HG03280 (cell line): ENCODE data around the gene LHPP.

ENCODE experiments used
- ATAC-seq: cut with Tn5 transposase; IDR thresholded peaks from one replicate; pipeline ENCODE4 v1.9.1; 2021; ENCODE audit warnings: mild to moderate bottlenecking, moderate library complexity; ENCODE audit not compliant: unreplicated experiment

Gene LHPP

DNA sequence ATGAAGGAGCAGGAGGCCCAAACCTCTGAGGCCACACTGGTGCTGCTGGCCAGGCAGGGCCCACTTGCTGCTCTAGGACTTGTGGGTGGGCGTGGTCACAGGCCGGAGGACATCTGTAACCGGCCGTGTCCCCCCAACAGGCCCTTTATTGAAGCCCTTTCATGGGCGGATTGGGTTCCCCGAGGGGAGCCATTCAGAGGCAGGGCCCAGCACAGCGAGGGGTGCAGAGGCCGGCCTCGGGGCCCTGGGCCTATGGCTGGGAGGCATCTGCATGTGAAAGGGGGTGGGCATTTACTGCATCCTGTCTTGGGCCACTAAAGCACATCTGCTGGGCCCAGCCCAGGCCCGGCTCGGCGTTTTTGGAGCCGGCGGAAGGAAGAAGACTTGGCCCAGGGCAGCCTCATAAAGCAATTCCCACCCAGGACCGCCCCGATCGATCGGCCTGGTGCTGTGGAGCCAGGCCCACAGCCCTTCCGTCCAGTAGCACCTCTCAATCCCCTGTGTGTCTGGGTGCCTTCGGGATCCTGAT is 8.4 kb downstream of the LHPP start:
- ATAC-seq = no peak

DNA sequence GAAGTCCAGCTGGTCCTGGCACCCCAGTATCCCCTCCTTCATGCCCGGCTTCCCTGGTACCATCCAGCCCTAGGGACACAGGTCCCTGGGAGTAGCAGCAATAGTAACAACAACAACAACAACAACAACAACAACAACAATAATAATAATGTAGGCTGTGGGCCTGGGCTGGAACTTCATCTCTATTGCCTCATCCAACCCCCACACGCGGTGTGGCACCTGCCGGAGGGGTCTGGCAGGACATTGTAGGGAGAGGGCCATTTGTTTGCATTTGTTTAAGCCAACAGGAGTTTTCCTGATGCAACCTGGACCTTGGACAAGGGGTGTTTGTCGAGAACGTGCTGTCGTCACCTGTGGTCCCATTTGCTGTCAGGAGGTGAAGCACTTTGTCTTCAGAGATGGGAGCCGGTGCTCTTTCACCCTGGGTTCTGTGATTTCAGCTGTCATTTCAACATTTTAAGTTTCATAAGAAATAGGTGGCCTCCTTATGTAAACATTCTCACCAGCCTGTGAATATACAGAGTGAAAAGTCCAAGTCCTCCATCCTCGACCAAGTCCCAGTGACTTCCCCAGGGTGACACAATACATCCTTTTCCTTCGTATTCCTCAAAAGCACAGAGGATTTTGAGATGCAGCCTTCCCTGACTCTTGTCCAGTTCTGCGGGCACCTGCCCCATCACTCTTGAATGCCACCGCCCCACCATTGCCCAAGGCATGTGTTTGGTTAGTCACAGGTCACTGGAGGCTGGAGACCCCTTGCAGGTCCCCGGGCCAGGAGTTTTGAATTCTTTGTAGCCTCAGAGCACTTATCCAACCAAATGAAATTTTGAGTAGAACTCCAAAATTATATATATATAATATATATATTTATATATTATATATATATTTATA is 9.2 kb downstream of the LHPP start:
- no peak for ATAC-seq

DNA sequence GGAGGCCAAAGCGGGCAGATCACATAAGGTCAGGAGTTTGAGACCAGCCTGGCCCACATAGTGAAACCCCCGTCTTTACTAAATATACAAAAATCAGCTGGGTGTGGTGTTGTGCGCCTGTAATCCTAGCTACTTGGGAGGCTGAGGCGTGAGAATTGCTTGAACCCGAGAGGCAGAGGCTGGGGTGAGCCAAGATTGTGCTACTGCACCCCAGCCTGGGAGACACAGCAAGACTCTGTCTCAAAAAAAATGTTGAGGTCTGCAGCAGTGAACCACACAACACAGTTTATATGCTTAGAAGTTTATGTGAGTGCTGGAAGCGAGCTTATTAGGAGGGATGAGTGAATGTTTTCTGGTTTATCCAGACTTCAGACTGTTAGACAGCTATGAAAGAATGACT is 10.4 kb downstream of the LHPP start:
- ATAC-seq = no peak

DNA sequence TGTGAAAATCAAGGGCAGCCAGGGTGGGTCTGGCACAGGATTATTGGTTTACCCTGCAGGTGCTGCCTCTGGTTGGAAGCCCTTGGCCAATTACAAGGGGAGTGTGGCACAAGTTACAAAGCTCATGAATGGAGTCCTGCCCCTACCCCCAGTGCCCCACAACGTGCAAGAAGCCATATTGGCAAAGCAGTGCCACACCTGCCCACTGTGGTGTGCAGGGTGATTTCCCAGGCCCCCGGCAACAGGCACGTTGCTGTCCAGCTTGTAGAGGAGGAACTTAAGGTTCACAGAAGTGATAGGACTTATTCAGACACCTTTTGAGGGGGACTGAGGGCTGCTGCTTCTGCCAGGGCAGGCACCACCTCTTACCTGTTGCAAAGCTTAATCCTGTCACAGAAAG is 11.4 kb downstream of the LHPP start:
- ATAC-seq = no peak

DNA sequence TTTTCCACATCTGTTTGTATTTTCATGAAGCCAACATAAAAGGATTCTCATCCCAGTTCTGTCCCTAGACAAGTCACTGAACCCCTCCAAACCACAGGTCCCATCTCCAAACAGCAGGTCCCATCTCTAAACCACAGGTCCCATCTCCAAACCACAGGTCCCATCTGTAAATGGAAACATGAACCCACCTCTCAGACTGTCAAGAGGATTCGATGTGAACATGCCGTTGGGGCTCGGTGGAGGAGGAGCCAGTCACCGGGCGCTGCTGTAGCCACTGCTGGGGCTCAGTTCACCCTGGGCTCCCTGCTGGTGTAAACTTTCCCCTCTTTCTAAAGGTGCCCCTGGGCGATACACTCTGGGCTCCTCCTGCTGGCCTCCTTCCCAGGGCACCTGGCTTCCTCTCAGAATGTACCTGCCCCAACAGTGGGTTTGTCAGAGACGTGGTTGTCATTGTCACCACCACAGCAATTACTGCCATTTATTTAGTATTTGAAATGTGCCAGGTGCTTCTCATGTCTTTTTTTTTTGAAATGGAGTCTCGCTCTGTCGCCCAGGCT is 13.0 kb downstream of the LHPP start:
- ATAC-seq = no peak

DNA sequence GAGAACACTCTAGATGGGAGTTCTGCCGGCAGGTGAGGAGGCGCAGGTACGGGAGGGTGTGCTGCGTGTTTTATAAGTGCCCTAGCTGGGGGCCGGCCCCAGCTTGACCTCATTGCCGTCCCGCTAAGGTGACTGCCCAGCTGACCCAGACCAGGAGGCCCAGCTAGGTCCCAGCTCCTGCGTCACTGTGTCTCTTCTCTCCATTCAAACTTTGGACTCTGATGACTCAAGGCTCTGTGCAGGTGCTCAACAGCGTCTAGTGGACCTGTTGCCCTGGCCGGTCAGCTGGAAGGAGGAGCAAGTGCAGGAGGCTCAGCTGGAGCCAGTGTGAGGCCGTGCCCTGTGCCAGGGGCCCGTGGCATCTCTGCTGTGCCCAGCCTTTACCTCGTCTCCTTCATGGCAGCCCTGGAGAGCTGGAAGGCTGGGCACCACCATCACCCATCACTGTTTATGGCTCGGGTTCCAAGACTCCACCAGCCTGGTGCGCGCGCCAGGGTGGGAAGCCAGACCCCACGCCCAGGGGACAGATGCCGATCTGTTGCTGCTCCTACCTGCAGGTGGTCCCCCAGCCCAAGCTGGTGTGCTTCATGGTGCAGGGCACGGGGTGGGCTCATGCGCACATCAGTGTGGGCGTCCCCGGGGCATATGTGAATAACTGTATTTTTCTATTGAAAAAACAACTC is 14.6 kb downstream of the LHPP start:
- no peak for ATAC-seq

DNA sequence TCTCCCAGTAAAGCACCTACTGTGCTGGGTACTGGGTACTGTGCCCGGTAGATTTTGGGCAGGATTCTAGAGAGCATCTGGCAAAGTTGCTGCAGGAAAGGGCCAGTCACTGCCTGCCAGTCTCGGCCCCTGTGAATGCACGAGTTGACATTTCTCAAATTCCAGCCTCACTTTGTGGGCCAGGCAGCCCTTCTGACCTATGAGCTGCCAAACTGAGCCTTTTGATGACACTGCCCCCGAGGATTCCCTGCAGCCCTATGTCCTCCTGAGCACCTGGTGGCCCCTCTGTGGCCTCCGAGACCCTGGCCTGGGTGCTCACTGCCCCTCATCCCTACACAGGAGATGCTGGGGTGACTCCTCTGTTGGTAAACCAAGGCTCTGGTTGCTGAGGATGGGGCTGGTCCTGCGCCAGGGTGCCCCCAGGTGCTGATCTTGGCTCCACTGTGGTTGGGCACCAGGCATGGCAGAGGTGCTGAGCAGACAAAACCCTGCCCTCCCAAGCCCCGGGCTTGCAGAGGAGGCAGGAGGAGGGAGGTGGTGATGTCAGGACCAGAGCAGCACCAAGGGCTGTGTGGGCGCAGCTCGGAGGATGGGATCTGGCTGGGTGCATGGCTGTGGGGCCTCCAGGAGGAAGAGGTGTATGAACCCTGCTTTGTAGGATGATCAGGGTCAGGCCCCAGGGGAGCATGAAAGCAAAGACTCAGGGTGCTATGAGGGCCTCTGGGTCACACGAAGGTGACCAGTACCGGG is 16.2 kb downstream of the LHPP start:
- no peak for ATAC-seq

DNA sequence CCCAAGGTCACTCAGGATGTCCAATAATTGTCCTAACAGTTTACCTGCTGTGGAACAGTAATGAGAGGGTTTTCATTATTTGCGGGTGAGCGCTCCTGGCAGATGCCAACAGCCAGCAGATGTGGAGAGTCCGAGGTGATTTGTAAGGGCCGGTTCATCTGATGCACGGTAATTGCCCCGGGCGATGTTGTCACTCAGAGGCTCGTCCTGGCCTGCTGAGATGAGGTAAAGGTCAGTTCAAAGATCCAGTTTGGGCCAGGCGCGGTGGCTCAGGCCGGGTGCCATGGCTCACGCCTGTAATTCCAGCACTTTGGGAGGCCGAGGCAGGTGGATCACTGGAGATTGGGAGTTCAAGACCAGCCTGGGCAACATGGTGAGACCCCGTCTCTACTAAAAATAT is 16.9 kb downstream of the LHPP start:
- no peak for ATAC-seq

DNA sequence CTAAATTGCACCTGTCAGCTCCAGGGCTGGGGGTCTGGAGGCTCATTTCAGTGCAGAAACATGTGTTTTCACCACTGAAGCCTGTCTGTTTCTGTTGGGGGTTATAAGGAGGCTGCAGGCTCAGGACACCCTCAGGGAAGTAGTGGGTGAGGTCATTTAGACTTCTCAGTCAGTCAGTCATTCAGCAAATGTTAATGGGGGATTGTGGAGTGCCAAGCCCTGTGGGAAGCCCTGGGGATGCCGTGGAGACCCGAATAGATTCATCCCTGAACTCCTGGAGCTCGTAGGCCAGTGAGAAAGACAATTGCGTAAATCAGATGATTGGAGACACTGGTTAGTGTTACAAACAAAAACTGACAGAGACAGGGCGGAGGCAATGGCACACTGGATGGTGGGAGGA is 19.2 kb downstream of the LHPP start:
- no peak for ATAC-seq

DNA sequence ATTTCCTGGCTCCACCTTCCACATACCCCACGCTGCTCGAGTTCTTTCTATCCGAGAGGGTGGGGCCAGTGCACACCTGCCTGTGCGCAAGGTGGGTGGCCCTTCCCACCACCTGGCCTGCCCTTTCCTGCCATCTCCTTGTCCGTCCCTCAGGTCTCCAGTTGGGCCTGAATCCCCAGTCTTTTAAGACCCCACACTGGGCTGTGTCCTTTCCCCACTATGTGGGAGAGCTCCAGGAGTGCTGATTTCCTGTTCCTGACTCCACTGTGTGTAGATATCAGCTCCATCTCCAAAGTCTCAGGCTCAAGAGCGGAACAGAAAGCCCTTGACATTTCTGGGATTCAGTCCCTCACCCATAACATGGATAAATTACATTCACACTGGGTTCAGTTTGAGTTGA is 20.1 kb downstream of the LHPP start:
- ATAC-seq = no peak

DNA sequence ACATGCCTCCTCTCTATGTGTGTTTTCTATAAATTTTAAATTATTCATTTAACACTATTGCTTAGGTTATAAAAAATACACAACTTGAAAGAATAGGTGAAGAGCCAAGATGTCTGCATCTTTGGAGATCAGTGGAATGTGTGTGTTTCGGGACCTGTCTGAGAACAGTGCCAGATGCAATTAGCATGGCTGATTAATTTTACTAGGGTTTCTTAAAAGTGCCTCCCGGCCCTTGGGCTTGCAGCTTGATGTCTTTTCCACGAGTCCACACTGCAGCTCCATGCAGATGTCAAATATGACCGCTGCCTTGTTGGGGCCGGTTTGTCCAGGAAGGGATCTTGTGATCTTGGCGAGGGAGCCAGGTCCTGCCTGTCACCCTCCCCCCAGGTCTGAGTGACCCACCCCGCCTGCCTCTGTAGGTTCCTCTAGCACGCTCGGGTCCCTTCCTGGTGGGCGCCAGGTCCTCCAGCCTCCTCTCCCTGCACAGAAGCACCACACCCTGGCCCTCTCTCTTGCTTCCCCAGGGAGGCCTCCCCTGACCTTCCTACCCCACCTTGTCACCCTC is 20.7 kb downstream of the LHPP start:
- no peak for ATAC-seq

DNA sequence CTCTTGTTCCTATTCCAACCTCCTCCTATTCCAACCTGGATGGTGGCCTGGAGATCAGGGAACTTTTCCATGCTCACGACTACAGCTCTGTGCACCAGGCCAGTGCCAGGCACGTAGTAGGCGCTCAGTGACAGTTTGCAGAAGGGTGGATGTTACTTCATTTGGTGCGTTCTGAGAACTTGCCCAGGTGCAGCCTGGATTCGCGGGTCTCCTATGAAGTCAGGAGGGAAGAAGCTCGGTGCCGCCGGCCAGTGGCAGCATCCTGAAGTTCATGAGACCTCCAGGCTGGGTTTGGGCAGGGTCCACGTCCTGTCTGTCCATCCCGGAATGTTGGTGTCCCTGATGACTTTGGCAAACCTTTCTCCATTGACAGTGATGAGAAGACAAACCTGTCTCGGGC is 21.3 kb downstream of the LHPP start:
- no peak for ATAC-seq

DNA sequence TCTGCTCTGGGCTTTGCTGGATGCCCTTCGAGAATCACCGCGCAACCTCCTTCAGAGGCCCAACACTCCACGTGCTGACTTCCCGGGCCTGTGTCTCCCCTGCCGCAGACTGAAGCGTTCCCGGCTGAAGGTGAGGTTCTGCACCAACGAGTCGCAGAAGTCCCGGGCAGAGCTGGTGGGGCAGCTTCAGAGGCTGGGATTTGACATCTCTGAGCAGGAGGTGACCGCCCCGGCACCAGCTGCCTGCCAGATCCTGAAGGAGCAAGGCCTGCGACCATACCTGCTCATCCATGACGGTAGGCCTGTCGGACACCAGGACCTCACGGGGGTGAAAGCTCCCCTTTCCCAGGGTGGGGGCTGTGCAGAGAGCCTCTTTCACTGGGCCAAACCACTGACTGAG is 22.4 kb downstream of the LHPP start:
- ATAC-seq = no peak

DNA sequence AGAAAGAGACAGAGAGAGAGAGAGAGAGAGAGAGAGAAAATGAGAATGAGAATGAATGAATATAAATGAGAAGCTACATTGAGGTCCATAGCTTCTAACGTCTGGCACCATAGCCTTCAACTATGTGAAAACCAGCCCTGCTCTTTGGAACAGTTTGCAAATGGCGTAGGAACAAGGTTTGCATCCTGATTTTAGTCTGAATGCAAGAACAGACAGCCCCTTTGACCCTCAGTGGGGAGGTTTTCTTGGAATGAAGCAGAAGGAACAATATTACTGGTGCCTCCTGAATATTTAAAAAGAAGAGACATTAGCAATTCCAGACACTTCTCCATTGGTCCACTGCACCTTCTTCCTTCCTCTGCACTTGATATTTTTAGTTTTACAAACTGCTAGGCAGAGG is 23.0 kb downstream of the LHPP start:
- ATAC-seq = no peak

DNA sequence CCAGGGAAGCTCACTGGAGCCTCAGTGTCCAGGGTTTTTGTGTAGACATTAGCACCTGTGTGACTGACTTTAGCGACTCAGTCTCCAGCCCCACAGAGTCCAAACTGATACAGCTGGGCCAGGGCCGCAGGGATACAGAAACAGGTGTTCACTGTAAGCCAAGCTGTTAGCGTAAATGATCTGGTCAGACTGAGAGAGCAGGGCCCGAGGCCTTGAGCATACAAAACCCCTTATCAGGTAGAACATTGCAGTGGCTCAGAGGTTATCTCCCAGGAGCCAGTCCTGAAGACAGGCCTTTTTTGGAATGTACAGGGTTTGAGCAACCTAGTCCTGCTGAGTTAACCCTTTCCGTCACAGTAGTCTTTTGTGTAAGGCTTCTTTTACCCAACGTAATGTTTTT is 25.0 kb downstream of the LHPP start:
- ATAC-seq = no peak

DNA sequence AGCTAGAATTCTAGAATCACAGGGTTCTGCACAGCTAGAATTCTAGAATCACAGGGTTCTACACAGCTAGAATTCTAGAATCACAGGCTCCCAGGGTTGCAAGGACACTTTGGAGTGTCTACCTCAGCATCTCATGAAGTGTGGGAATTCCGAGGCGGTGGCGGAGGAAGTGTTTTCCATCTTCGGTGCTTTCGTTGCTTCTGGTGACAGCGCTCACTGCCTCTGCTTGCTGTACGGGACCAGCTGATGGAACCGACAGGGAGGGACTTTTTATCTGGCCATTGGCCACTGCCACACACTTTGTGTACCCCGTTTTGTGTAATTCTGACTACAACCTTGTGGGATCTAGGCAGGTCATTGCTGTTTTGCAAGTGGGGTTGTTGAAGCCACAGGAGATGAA is 29.5 kb downstream of the LHPP start:
- no peak for ATAC-seq

DNA sequence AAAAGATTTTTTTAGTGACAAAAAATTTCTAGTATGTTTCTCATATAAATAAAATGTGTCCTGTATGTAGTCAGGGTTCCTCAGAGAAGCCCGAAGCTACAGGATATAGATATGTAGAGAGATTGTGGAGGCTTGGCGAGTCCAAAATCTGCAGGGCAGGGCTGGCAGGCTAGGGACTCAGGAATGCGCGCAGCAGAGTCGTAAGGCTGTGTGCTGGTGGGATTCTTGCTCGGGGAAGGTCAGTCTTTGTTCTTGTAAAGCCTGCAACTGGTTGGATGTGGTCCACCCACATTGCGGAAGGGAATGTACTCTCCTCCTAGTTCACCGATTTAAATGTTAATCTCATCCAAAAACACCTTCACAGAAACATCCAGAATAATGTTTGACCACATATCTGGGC is 30.6 kb downstream of the LHPP start:
- ATAC-seq = no peak

DNA sequence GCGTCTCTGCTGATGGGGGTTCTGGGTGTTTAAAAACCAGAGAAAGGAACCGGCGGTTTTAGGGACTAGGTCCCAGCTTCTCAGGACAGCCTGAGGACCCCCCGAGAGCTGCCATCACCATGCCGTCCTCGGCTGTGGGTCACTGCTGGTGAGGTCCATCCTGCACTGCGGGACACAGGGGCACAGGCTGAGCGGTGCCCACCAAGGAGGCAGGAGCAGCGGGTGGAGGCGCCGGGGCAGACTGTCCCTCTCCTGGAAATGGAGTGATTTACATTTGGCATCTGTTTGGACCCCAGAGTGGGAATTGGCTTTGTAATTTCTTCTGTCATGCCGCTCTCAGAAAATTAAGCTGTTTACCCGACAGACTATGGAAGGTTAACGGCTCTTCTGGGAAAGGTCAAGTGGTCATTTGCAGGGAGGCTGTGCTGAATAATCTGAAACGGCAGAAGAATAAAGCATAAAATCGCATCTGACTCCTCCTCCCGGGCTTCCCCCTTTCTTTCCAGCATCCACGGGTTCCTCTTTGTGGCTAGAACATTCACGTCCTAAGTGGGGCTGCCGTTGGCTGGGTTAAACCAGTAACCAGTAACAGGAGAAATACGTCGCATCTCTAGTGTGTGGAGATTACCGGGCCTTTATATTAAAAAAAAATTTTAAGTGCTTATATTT is 31.7 kb downstream of the LHPP start:
- ATAC-seq = no peak

DNA sequence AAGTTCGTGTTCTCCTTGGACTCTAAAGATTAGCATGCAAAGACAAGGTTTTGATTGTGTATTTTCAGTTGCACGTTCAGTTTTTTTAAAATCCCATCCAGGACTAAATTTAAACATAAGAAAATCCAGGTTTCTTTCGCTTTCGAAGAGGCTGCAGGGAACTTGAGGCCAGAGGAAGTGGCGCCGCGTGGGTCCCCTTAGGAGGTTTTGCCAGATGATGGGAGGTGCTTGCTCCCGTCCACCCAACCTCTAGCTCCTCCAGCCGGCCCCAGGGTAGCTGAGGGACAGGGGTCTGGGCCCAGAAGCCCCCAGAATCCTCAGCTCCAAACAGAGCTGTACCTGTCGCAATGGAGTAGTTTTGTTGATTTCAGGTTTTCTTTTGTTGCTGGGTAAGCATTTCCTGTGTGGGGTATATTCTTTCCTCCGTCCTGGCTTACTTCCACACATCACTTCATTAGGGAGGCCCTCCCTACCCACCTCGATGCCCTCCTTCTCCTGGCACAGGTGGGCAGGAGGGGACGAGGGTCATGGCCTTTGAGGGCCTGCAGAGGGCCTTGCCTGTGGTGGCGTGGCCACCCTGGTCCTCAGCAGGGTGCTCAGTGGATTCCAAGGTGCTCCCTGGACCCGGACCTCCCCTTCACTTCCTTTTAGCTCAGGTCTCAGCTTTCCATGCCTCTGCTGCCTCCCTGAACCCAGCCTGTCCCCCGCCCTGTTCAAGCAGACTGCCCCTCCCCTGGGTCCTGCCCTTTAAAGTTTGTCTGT is 32.6 kb downstream of the LHPP start:
- no peak for ATAC-seq

DNA sequence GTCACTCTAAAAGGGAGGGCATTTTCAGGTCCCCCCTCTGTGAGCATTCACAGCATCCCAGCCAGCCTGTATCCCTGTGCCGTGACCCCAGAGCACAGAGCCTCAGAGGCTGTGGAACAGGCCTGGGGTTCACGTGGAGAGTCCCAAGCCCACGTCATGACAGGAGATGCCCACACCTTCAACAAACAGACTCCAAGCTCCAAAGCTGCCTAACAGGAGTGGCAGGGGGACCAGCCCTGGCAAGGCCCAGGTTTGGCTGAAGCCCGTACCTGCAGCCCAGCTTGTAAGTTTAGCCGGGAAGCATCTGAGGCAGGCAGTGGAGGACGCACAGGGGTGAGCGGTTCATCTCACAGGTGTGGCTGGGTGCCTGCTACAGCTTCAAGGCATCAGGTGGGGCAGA is 33.5 kb downstream of the LHPP start:
- ATAC-seq = no peak
